Upper lobe of left lung (tissue), 4 donors: ENCODE results near the gene ERMP1.

ENCODE experiments used
- EP300 ChIP-seq, 4 donors: sonication (generic); formaldehyde crosslinking; IDR thresholded peaks; one replicate each; pipeline ENCODE4 v1.5.1; 2017; ENCODE audit warnings: antibody characterized with exemption in 4 of 4, control low read depth in 2 of 4
- POLR2AphosphoS5 ChIP-seq, 2 donors: sonication (generic); formaldehyde crosslinking; IDR thresholded peaks; one replicate each; pipeline ENCODE4 v1.5.1; 2017; ENCODE audit warnings: antibody characterized with exemption in 2 of 2
- TF ChIP-seq, protein P1 (sequence below), 6 experiments: fragments of 450-650 bp in 4 of 6; fragments of 200-600 bp in 2 of 6; sonication (generic) in 2 of 6; IDR thresholded peaks; one replicate each; pipeline ENCODE4 v1.5.1; 2016 to 2019; ENCODE audit warnings: antibody characterized with exemption in 6 of 6

DNA sequence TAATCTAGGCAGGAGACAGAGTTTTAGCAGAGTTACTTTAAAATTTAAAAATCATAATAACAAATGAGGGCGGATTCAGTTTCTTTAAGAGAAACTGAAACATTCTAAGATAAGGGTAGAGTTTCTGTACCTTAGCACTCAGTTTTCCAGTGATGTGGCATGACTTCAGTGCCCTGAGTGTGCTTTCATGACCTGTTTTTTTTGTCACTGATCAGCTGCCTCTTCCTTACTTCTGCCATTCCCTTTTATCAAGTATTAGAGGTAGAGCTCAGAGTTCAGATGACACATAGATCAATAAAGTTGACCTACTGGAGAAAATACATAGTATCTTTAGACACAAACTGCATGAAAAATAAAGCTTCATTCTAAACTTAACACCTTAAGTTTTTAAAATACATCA lies 82.3 kb downstream of the ERMP1 start:
- no peak for TF ChIP-seq EP300 (IDR thresholded peaks at IDR 0.05)
- TF ChIP-seq, protein P1, sequence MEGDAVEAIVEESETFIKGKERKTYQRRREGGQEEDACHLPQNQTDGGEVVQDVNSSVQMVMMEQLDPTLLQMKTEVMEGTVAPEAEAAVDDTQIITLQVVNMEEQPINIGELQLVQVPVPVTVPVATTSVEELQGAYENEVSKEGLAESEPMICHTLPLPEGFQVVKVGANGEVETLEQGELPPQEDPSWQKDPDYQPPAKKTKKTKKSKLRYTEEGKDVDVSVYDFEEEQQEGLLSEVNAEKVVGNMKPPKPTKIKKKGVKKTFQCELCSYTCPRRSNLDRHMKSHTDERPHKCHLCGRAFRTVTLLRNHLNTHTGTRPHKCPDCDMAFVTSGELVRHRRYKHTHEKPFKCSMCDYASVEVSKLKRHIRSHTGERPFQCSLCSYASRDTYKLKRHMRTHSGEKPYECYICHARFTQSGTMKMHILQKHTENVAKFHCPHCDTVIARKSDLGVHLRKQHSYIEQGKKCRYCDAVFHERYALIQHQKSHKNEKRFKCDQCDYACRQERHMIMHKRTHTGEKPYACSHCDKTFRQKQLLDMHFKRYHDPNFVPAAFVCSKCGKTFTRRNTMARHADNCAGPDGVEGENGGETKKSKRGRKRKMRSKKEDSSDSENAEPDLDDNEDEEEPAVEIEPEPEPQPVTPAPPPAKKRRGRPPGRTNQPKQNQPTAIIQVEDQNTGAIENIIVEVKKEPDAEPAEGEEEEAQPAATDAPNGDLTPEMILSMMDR (IDR thresholded peaks at IDR 0.05), result no peak
- TF ChIP-seq POLR2AphosphoS5 (IDR thresholded peaks at IDR 0.05), result no peak
